ENCODE results near the gene IFRD2.

DNA sequence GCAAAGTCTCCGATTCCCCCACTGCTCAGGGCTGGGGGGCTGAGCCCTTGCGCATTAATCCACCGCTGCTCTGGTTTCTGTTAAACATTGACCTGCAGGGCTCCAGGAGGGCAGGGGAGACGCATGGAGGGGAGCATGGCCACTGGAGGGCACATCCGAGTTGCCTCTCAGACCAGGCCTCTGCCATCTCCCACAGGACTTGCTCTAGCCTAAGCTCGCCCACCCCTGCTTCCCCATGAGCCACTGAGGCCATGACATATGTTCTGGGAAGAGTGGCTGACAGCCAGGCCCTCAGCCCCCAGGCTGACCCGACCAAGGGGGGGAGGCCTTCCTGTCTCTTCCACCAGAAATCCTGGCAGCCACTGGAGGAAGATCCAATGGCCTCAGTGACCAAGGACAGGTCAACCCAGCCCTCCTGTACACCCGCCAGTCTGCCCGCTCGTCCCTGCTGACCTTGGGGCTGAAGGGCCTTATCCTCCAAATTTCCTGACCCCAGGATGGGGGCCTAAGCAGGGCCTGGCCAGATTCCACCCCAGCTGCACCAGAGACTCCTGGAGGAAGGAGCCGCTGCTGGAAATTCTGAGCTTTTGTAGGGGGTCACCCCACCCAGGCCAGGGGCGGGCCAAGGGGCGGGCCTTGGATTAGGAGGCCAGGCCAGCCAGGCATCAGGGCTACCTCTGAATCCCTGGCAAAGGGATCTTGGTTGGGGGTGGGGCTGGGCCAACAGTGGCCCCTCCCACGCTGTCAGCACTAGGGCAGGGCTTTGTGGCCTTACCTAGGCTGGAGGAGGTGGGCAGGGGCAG lies 11.0 kb upstream of the IFRD2 start, which contains the start of gene HYAL1:
- TF ChIP-seq RXRA (IDR thresholded peaks at IDR 0.05; ENCODE audit: insufficient read depth, low read depth, low read length) = no peak
- TF ChIP-seq, protein P1, sequence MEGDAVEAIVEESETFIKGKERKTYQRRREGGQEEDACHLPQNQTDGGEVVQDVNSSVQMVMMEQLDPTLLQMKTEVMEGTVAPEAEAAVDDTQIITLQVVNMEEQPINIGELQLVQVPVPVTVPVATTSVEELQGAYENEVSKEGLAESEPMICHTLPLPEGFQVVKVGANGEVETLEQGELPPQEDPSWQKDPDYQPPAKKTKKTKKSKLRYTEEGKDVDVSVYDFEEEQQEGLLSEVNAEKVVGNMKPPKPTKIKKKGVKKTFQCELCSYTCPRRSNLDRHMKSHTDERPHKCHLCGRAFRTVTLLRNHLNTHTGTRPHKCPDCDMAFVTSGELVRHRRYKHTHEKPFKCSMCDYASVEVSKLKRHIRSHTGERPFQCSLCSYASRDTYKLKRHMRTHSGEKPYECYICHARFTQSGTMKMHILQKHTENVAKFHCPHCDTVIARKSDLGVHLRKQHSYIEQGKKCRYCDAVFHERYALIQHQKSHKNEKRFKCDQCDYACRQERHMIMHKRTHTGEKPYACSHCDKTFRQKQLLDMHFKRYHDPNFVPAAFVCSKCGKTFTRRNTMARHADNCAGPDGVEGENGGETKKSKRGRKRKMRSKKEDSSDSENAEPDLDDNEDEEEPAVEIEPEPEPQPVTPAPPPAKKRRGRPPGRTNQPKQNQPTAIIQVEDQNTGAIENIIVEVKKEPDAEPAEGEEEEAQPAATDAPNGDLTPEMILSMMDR (IDR thresholded peaks at IDR 0.05; ENCODE audit: control extremely low read depth in 1 of 3, insufficient read depth in 1 of 3, low read depth in 1 of 3, low read length in 3 of 3) = peak in 2 of 3 experiments; percentile 39 to 41; a peak in 3 of 4 replicates
- TF ChIP-seq EZH2 (IDR thresholded peaks at IDR 0.05; ENCODE audit: low read depth, low read length, severe bottlenecking) = no peak

Data from H1 (cell line).